SK-N-SH (cell line): ENCODE results near the gene DENND6B.

Source experiments
- POLR2AphosphoS5 ChIP-seq: IDR thresholded peaks from 2 replicates; pipeline ENCODE4 v1.6.1; 2012; ENCODE audit warnings: low read depth, low read length
- TCF12 ChIP-seq: IDR thresholded peaks from 2 replicates; pipeline ENCODE4 v1.4.0; 2012
- TF ChIP-seq, protein P1 (sequence below): IDR thresholded peaks from 2 replicates; pipeline ENCODE4 v1.4.0; 2012; ENCODE audit warnings: low read depth
- TF ChIP-seq, protein P2 (sequence below): fragments of 200-600 bp; sonication (generic); IDR thresholded peaks from 2 replicates; pipeline ENCODE4 v1.6.1; 2017; ENCODE audit warnings: antibody characterized with exemption, mild to moderate bottlenecking, moderate library complexity
- TF ChIP-seq, protein P3 (sequence below): IDR thresholded peaks from 2 replicates; pipeline ENCODE4 v1.6.1; 2012; ENCODE audit warnings: mild to moderate bottlenecking, low read depth, low read length, moderate library complexity

DNA sequence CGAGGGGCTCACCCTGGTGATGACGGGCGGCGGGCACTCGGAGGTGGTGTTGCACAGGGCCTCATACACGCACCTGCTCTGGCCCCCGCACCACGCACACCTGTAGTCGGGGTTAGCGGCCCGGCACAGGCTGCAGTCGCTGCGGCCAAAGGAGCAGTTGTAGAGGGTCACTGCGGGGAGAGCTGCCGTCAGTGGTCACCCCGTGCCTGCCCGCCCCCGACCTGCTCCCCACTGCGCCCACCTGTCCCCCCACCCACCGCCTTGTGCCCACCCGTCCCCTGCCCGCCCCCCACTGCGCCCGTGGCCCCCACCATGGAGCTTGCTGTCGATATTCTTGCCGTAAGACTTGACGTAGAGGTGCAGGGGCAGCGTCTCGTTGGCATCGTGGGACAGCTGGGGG lies 43.0 kb downstream of the DENND6B start:
- TF ChIP-seq POLR2AphosphoS5 (no peak), TCF12 (no peak)
- TF ChIP-seq, protein P1, sequence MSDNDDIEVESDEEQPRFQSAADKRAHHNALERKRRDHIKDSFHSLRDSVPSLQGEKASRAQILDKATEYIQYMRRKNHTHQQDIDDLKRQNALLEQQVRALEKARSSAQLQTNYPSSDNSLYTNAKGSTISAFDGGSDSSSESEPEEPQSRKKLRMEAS: no peak
- TF ChIP-seq, protein P2, sequence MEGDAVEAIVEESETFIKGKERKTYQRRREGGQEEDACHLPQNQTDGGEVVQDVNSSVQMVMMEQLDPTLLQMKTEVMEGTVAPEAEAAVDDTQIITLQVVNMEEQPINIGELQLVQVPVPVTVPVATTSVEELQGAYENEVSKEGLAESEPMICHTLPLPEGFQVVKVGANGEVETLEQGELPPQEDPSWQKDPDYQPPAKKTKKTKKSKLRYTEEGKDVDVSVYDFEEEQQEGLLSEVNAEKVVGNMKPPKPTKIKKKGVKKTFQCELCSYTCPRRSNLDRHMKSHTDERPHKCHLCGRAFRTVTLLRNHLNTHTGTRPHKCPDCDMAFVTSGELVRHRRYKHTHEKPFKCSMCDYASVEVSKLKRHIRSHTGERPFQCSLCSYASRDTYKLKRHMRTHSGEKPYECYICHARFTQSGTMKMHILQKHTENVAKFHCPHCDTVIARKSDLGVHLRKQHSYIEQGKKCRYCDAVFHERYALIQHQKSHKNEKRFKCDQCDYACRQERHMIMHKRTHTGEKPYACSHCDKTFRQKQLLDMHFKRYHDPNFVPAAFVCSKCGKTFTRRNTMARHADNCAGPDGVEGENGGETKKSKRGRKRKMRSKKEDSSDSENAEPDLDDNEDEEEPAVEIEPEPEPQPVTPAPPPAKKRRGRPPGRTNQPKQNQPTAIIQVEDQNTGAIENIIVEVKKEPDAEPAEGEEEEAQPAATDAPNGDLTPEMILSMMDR: no peak
- TF ChIP-seq, protein P3, sequence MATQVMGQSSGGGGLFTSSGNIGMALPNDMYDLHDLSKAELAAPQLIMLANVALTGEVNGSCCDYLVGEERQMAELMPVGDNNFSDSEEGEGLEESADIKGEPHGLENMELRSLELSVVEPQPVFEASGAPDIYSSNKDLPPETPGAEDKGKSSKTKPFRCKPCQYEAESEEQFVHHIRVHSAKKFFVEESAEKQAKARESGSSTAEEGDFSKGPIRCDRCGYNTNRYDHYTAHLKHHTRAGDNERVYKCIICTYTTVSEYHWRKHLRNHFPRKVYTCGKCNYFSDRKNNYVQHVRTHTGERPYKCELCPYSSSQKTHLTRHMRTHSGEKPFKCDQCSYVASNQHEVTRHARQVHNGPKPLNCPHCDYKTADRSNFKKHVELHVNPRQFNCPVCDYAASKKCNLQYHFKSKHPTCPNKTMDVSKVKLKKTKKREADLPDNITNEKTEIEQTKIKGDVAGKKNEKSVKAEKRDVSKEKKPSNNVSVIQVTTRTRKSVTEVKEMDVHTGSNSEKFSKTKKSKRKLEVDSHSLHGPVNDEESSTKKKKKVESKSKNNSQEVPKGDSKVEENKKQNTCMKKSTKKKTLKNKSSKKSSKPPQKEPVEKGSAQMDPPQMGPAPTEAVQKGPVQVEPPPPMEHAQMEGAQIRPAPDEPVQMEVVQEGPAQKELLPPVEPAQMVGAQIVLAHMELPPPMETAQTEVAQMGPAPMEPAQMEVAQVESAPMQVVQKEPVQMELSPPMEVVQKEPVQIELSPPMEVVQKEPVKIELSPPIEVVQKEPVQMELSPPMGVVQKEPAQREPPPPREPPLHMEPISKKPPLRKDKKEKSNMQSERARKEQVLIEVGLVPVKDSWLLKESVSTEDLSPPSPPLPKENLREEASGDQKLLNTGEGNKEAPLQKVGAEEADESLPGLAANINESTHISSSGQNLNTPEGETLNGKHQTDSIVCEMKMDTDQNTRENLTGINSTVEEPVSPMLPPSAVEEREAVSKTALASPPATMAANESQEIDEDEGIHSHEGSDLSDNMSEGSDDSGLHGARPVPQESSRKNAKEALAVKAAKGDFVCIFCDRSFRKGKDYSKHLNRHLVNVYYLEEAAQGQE: no peak
